ENCODE measurements around the gene RAB3GAP1.
"Not testable (repeated sequence)": the region's sequence is repeated elsewhere in the genome, so short reads cannot be mapped to it uniquely, and the experiment has no call there.

DNA sequence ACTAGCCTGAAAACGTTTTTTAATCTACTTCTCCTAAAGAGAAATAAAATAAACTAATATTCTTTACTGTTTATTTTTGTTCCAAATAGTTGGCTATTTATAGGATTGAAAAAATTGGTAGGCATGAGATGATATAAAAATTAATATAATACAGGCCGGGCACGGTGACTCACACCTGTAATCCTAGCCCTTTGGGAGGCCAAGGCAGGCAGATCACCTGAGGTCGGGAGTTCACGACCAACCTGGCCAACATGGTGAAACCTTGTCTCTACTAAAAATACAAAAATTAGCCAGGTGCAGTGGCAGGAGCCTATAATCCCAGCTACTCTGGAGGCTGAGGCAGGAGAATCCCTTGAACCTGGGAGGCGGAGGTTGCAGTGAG is 69.6 kb downstream of the RAB3GAP1 start:
- TF ChIP-seq CTCF, POLR2A (IDR thresholded peaks at IDR 0.05): not testable (repeated sequence)

All from gastroesophageal sphincter (tissue), 3 donors.